ENCODE data around the gene CNTN1.

CNTN1 gene

GRCh38 chr12:40959041-40959440 lies 266.8 kb downstream of the CNTN1 start:
- Histone ChIP-seq H3K9ac (ENCODE audit: low read depth, low read length, poor library complexity) (no peak overlapping the region), H4K8ac (ENCODE audit: low read depth, low read length) (no peak overlapping the region), H3K14ac (ENCODE audit: low read length) (no peak overlapping the region), H3K36me3 (replicated peaks in 1 of 2; ENCODE audit: control insufficient read depth in 2 of 2, insufficient read depth in 2 of 2, low read length in 2 of 2) (no peaks in the 10 kb centered on the region), H2BK12ac (ENCODE audit: low read length) (no peak overlapping the region), H2AFZ (ENCODE audit: low read length) (no peak overlapping the region), H3K18ac (ENCODE audit: low read length) (no peak overlapping the region), H3K27me3 (ENCODE audit: control insufficient read depth in 3 of 3, insufficient read depth in 3 of 3, low read depth in 1 of 3, low read length in 3 of 3) (no peaks in the 10 kb centered on the region), H3K4me2 (ENCODE audit: insufficient read depth, low read length, poor library complexity, severe bottlenecking) (no peak overlapping the region), H2AK5ac (ENCODE audit: low read depth, low read length) (no peak overlapping the region), H3K9me3 (replicated peaks in 1 of 2; ENCODE audit: control insufficient read depth in 2 of 2, insufficient read depth in 1 of 2, low read depth in 1 of 2, low read length in 2 of 2) (no peaks in the 10 kb centered on the region), H3K79me1 (ENCODE audit: low read depth, low read length) (no peaks in the 10 kb centered on the region), H2BK120ac (ENCODE audit: low read depth, low read length) (no peak overlapping the region), H4K91ac (ENCODE audit: low read depth, low read length, poor library complexity) (no peak overlapping the region), H3K27ac (replicated peaks; ENCODE audit: low read length) (no peak overlapping the region), H3K4me1 (ENCODE audit: control insufficient read depth in 2 of 2, insufficient read depth in 1 of 2, low read depth in 1 of 2, low read length in 2 of 2) (no peaks in the 10 kb centered on the region), H3K4ac (ENCODE audit: low read length) (no peak overlapping the region), H3K4me3 (ENCODE audit: low read length in 2 of 2) (no peak overlapping the region), H3K23ac (ENCODE audit: low read depth, low read length, poor library complexity) (no peak overlapping the region), H2BK5ac (ENCODE audit: low read length) (no peak overlapping the region), H2BK15ac (ENCODE audit: low read length) (no peak overlapping the region)
- no CpG with 5 or more reads among the region's 2 CpGs for WGBS, 2 donors (ENCODE audit: extremely low coverage in 2 of 2, insufficient read length in 2 of 2, insufficient replicate concordance in 1 of 2)
- DNase-seq (ENCODE audit: low spot score): no peak

- Histone ChIP-seq H2AK5ac (ENCODE audit: low read depth, low read length) (no peak overlapping the region), H3K27me3 (ENCODE audit: control insufficient read depth in 3 of 3, insufficient read depth in 3 of 3, low read depth in 1 of 3, low read length in 3 of 3) (no peaks in the 10 kb centered on the region), H2BK120ac (ENCODE audit: low read depth, low read length) (no peak overlapping the region), H2AFZ (ENCODE audit: low read length) (no peak overlapping the region), H3K4me3 (ENCODE audit: low read length in 2 of 2) (no peak overlapping the region), H2BK12ac (ENCODE audit: low read length) (no peak overlapping the region), H3K4ac (ENCODE audit: low read length) (no peak overlapping the region), H3K14ac (ENCODE audit: low read length) (no peak overlapping the region), H3K36me3 (replicated peaks in 1 of 2; ENCODE audit: control insufficient read depth in 2 of 2, insufficient read depth in 2 of 2, low read length in 2 of 2) (no peaks in the 10 kb centered on the region), H3K79me1 (ENCODE audit: low read depth, low read length) (no peaks in the 10 kb centered on the region), H3K23ac (ENCODE audit: low read depth, low read length, poor library complexity) (no peak overlapping the region), H2BK15ac (ENCODE audit: low read length) (no peak overlapping the region), H3K18ac (ENCODE audit: low read length) (no peak overlapping the region), H3K27ac (replicated peaks; ENCODE audit: low read length) (no peak overlapping the region), H4K91ac (ENCODE audit: low read depth, low read length, poor library complexity) (no peak overlapping the region), H4K8ac (ENCODE audit: low read depth, low read length) (no peak overlapping the region), H3K9me3 (replicated peaks in 1 of 2; ENCODE audit: control insufficient read depth in 2 of 2, insufficient read depth in 1 of 2, low read depth in 1 of 2, low read length in 2 of 2) (no peaks in the 10 kb centered on the region), H3K4me1 (ENCODE audit: control insufficient read depth in 2 of 2, insufficient read depth in 1 of 2, low read depth in 1 of 2, low read length in 2 of 2) (no peaks in the 10 kb centered on the region), H2BK5ac (ENCODE audit: low read length) (no peak overlapping the region), H3K4me2 (ENCODE audit: insufficient read depth, low read length, poor library complexity, severe bottlenecking) (no peak overlapping the region), H3K9ac (ENCODE audit: low read depth, low read length, poor library complexity) (no peak overlapping the region)
- no CpG with 5 or more reads among the region's 2 CpGs for WGBS, 2 donors (ENCODE audit: extremely low coverage in 2 of 2, insufficient read length in 2 of 2, insufficient replicate concordance in 1 of 2)
- no peak for DNase-seq (ENCODE audit: low spot score)
These were observed 271.5 kb downstream of the CNTN1 start for GRCh38 chr12:40963751-40964150.

- Histone ChIP-seq H2BK5ac (ENCODE audit: low read length) (no peak overlapping the region), H3K9me3 (replicated peaks in 1 of 2; ENCODE audit: control insufficient read depth in 2 of 2, insufficient read depth in 1 of 2, low read depth in 1 of 2, low read length in 2 of 2) (no peaks in the 10 kb centered on the region), H3K4ac (ENCODE audit: low read length) (no peak overlapping the region), H2BK12ac (ENCODE audit: low read length) (no peak overlapping the region), H2AFZ (ENCODE audit: low read length) (no peak overlapping the region), H3K14ac (ENCODE audit: low read length) (no peak overlapping the region), H3K27ac (replicated peaks; ENCODE audit: low read length) (no peak overlapping the region), H4K8ac (ENCODE audit: low read depth, low read length) (no peak overlapping the region), H3K4me2 (ENCODE audit: insufficient read depth, low read length, poor library complexity, severe bottlenecking) (no peak overlapping the region), H2BK120ac (ENCODE audit: low read depth, low read length) (no peak overlapping the region), H2BK15ac (ENCODE audit: low read length) (no peak overlapping the region), H3K36me3 (replicated peaks in 1 of 2; ENCODE audit: control insufficient read depth in 2 of 2, insufficient read depth in 2 of 2, low read length in 2 of 2) (no peaks in the 10 kb centered on the region), H2AK5ac (ENCODE audit: low read depth, low read length) (no peak overlapping the region), H4K91ac (ENCODE audit: low read depth, low read length, poor library complexity) (no peak overlapping the region), H3K23ac (ENCODE audit: low read depth, low read length, poor library complexity) (no peak overlapping the region), H3K79me1 (ENCODE audit: low read depth, low read length) (no peaks in the 10 kb centered on the region), H3K18ac (ENCODE audit: low read length) (no peak overlapping the region), H3K4me1 (ENCODE audit: control insufficient read depth in 2 of 2, insufficient read depth in 1 of 2, low read depth in 1 of 2, low read length in 2 of 2) (no peaks in the 10 kb centered on the region), H3K27me3 (ENCODE audit: control insufficient read depth in 3 of 3, insufficient read depth in 3 of 3, low read depth in 1 of 3, low read length in 3 of 3) (no peaks in the 10 kb centered on the region), H3K9ac (ENCODE audit: low read depth, low read length, poor library complexity) (no peak overlapping the region), H3K4me3 (ENCODE audit: low read length in 2 of 2) (no peak overlapping the region)
- WGBS, 2 donors (ENCODE audit: extremely low coverage in 2 of 2, insufficient read length in 2 of 2, insufficient replicate concordance in 1 of 2): no CpG with 5 or more reads among the region's 6 CpGs
- DNase-seq (ENCODE audit: low spot score): no peak
These were observed 277.6 kb downstream of the CNTN1 start for GRCh38 chr12:40969796-40970195.

GRCh38 chr12:40970320-40970907 lies 278.2 kb downstream of the CNTN1 start:
- no peak for DNase-seq (ENCODE audit: low spot score)
- no CpG with 5 or more reads among the region's 5 CpGs for WGBS, 2 donors (ENCODE audit: extremely low coverage in 2 of 2, insufficient read length in 2 of 2, insufficient replicate concordance in 1 of 2)
- Histone ChIP-seq H2AFZ (ENCODE audit: low read length) (no peak overlapping the region), H4K91ac (ENCODE audit: low read depth, low read length, poor library complexity) (no peak overlapping the region), H3K4me1 (ENCODE audit: control insufficient read depth in 2 of 2, insufficient read depth in 1 of 2, low read depth in 1 of 2, low read length in 2 of 2) (no peaks in the 10 kb centered on the region), H3K4me3 (ENCODE audit: low read length in 2 of 2) (no peak overlapping the region), H3K79me1 (ENCODE audit: low read depth, low read length) (no peaks in the 10 kb centered on the region), H3K18ac (ENCODE audit: low read length) (no peak overlapping the region), H2BK5ac (ENCODE audit: low read length) (no peak overlapping the region), H3K9me3 (replicated peaks in 1 of 2; ENCODE audit: control insufficient read depth in 2 of 2, insufficient read depth in 1 of 2, low read depth in 1 of 2, low read length in 2 of 2) (no peaks in the 10 kb centered on the region), H4K8ac (ENCODE audit: low read depth, low read length) (no peak overlapping the region), H3K23ac (ENCODE audit: low read depth, low read length, poor library complexity) (no peak overlapping the region), H2AK5ac (ENCODE audit: low read depth, low read length) (no peak overlapping the region), H3K36me3 (replicated peaks in 1 of 2; ENCODE audit: control insufficient read depth in 2 of 2, insufficient read depth in 2 of 2, low read length in 2 of 2) (no peaks in the 10 kb centered on the region), H3K4ac (ENCODE audit: low read length) (no peak overlapping the region), H3K27me3 (ENCODE audit: control insufficient read depth in 3 of 3, insufficient read depth in 3 of 3, low read depth in 1 of 3, low read length in 3 of 3) (no peaks in the 10 kb centered on the region), H3K14ac (ENCODE audit: low read length) (no peak overlapping the region), H2BK120ac (ENCODE audit: low read depth, low read length) (no peak overlapping the region), H3K9ac (ENCODE audit: low read depth, low read length, poor library complexity) (no peak overlapping the region), H3K27ac (replicated peaks; ENCODE audit: low read length) (no peak overlapping the region), H2BK12ac (ENCODE audit: low read length) (no peak overlapping the region), H3K4me2 (ENCODE audit: insufficient read depth, low read length, poor library complexity, severe bottlenecking) (no peak overlapping the region), H2BK15ac (ENCODE audit: low read length) (no peak overlapping the region)

All from neuronal stem cell (in vitro differentiated cells).